ENCODE measurements around the gene FMN1. TPM values are rescaled to one million over a fixed set of nuclear protein-coding genes. Genes with fewer than 3 reads are reported as not detected.

FMN1 gene
- total and polyA plus RNA-seq, 2 donors from 2014 or later = 0.71 to 44.8 TPM

DNA sequence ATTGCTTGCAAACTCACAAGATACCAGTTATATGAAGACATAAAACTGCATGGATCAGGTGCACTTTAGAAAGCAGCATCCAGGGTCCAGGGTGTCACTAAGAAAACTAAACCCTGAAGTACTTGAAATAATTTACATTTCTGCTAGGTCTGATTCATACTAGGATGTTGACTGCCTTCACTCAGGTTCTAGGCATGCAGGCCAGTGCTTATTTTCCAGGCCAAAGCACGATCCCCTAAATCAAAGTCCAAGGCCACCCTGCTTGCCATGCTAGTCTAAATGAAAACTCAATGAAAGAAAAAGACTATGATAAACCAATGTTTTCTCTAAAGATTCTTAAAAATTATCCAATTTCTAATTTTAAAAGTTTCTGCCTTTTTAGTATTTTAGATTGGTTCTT is 427.3 kb downstream of the FMN1 start:
- FAIRE-seq = no peak
- intact Hi-C loops (cut with DNase I) = no loop called here
- Histone ChIP-seq H3K4me1 (ENCODE audit: control insufficient read depth in 2 of 3, insufficient read depth in 2 of 3, low read depth in 1 of 3, low read length in 3 of 3) (no peaks in the 10 kb centered on the region), H3K36me3 (ENCODE audit: control insufficient read depth in 2 of 3, insufficient read depth in 3 of 3, low read length in 3 of 3) (no peaks in the 10 kb centered on the region), H3K4me3 (ENCODE audit: low read length in 3 of 3) (no peak overlapping the region), H3K27me3 (ENCODE audit: control insufficient read depth, insufficient read depth, low read length) (no peaks in the 10 kb centered on the region), H3K9me3 (ENCODE audit: control insufficient read depth in 2 of 3, insufficient read depth in 1 of 3, low read length in 3 of 3) (no peaks in the 10 kb centered on the region), H3K27ac (ENCODE audit: low read depth in 2 of 2, low read length in 2 of 2) (no peak overlapping the region), H3K9ac (ENCODE audit: low read length in 3 of 3) (no peak overlapping the region)
- TF ChIP-seq, protein P1, sequence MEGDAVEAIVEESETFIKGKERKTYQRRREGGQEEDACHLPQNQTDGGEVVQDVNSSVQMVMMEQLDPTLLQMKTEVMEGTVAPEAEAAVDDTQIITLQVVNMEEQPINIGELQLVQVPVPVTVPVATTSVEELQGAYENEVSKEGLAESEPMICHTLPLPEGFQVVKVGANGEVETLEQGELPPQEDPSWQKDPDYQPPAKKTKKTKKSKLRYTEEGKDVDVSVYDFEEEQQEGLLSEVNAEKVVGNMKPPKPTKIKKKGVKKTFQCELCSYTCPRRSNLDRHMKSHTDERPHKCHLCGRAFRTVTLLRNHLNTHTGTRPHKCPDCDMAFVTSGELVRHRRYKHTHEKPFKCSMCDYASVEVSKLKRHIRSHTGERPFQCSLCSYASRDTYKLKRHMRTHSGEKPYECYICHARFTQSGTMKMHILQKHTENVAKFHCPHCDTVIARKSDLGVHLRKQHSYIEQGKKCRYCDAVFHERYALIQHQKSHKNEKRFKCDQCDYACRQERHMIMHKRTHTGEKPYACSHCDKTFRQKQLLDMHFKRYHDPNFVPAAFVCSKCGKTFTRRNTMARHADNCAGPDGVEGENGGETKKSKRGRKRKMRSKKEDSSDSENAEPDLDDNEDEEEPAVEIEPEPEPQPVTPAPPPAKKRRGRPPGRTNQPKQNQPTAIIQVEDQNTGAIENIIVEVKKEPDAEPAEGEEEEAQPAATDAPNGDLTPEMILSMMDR (IDR thresholded peaks at IDR 0.05; ENCODE audit: borderline replicate concordance, extremely low read depth, insufficient read depth) = no peak
- DNase-seq = no peak

DNA sequence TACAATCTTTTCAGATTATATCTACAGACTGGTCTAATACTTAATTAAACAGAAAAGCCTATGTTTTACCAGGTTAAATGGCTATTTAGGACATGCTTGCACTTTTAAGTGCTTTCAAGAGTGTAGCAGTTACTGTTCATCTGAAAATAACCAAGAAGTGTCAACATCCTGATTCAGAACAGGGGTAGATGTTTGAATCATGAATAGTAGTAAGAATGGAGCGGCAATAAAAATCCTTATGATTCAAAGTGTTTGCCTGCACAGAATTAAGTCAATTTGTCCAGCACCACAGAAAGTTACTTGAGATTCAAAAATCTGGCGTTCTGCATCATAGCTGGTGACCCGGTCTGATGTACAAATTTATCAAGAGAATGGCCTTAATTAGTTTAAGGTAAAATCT is 428.4 kb downstream of the FMN1 start:
- Histone ChIP-seq H3K9me3 (ENCODE audit: control insufficient read depth in 2 of 3, insufficient read depth in 1 of 3, low read length in 3 of 3) (no peaks in the 10 kb centered on the region), H3K27ac (ENCODE audit: low read depth in 2 of 2, low read length in 2 of 2) (no peak overlapping the region), H3K36me3 (ENCODE audit: control insufficient read depth in 2 of 3, insufficient read depth in 3 of 3, low read length in 3 of 3) (no peaks in the 10 kb centered on the region), H3K27me3 (ENCODE audit: control insufficient read depth, insufficient read depth, low read length) (no peaks in the 10 kb centered on the region), H3K9ac (ENCODE audit: low read length in 3 of 3) (no peak overlapping the region), H3K4me1 (ENCODE audit: control insufficient read depth in 2 of 3, insufficient read depth in 2 of 3, low read depth in 1 of 3, low read length in 3 of 3) (no peaks in the 10 kb centered on the region), H3K4me3 (ENCODE audit: low read length in 3 of 3) (no peak overlapping the region)
- TF ChIP-seq, protein P1 (IDR thresholded peaks at IDR 0.05; ENCODE audit: borderline replicate concordance, extremely low read depth, insufficient read depth) = no peak
- no peak for DNase-seq
- no peak for FAIRE-seq
- intact Hi-C loops (cut with DNase I) = no loop called here

DNA sequence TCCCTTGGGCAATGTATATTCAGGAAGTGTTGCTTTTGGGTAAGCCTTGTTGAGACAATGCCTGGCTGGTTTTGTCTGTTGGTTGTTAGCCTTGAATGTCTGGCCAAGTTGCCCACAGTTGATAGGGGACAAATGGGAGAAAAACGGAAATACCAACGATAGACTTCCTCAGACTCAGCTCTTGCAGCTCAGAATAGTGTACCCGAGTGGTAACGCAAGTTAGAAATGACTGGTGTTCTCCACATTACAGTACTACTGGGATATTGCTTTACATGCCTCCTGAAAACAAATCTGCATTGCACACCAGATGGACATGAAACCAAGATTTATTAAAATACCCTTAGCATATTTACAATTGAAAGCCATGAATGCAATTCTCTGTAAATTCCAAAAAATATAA is 429.3 kb downstream of the FMN1 start:
- intact Hi-C loops (cut with DNase I) = no loop called here

More for the DNA sequence above, 429.3 kb downstream of the FMN1 start:
- Histone ChIP-seq H3K27ac (ENCODE audit: low read depth in 2 of 2, low read length in 2 of 2) (no peak overlapping the region), H3K4me3 (ENCODE audit: low read length in 3 of 3) (no peak overlapping the region), H3K36me3 (ENCODE audit: control insufficient read depth in 2 of 3, insufficient read depth in 3 of 3, low read length in 3 of 3) (no peaks in the 10 kb centered on the region), H3K4me1 (ENCODE audit: control insufficient read depth in 2 of 3, insufficient read depth in 2 of 3, low read depth in 1 of 3, low read length in 3 of 3) (no peaks in the 10 kb centered on the region), H3K9ac (ENCODE audit: low read length in 3 of 3) (no peak overlapping the region), H3K27me3 (ENCODE audit: control insufficient read depth, insufficient read depth, low read length) (no peaks in the 10 kb centered on the region), H3K9me3 (ENCODE audit: control insufficient read depth in 2 of 3, insufficient read depth in 1 of 3, low read length in 3 of 3) (no peaks in the 10 kb centered on the region)
- no peak for FAIRE-seq
- no peak for DNase-seq
- TF ChIP-seq, protein P1 (IDR thresholded peaks at IDR 0.05; ENCODE audit: borderline replicate concordance, extremely low read depth, insufficient read depth) = no peak
